SK-N-MC (cell line): Measurements from ENCODE around the gene TNNI3K.

Experiments
- DNase-seq: peaks from one replicate; pipeline ENCODE4 v3.0.0-alpha.2; 2011; ENCODE audit warnings: low read depth, low spot score
- H3K27ac ChIP-seq: fragments of 200-600 bp; sonication (generic); 2 replicates; pipeline ENCODE4 v1.5.1; 2016; ENCODE audit warnings: mixed run types
- H3K36me3 ChIP-seq: fragments of 200-600 bp; sonication (generic); 2 replicates; pipeline ENCODE4 v1.6.1; 2017; ENCODE audit warnings: antibody characterized with exemption, low read length, mixed read lengths; ENCODE audit not compliant: insufficient read depth
- H3K4me3 ChIP-seq: fragments of 200-600 bp; sonication (generic); 2 replicates; pipeline ENCODE4 v1.5.1; 2016
- H3K9ac ChIP-seq: fragments of 200-600 bp; sonication (generic); 2 replicates; pipeline ENCODE4 v1.8.0; 2017; ENCODE audit warnings: mixed run types, mixed read lengths; ENCODE audit not compliant: insufficient read length
- H3K9me3 ChIP-seq: fragments of 200-600 bp; sonication (generic); 2 replicates; pipeline ENCODE4 v1.6.1; 2017; ENCODE audit warnings: low read depth, mild to moderate bottlenecking, antibody characterized with exemption, low read length, moderate library complexity, mixed read lengths
- EZH2 ChIP-seq: fragments of 200-600 bp; sonication (generic); IDR thresholded peaks from one replicate; pipeline ENCODE4 v1.6.1; 2017; ENCODE audit warnings: antibody characterized with exemption
- FOXP2 ChIP-seq: optimal IDR thresholded peaks from 2 replicates; pipeline ENCODE3; 2011; ENCODE audit warnings: mild to moderate bottlenecking, moderate library complexity; ENCODE audit not compliant: insufficient read depth; ENCODE audit errors: extremely low read length, control extremely low read depth
- POLR2AphosphoS5 ChIP-seq: IDR thresholded peaks from 2 replicates; pipeline ENCODE4 v1.6.1; 2012; ENCODE audit warnings: mild to moderate bottlenecking, low read depth, low read length, borderline replicate concordance

The TNNI3K gene

DNA sequence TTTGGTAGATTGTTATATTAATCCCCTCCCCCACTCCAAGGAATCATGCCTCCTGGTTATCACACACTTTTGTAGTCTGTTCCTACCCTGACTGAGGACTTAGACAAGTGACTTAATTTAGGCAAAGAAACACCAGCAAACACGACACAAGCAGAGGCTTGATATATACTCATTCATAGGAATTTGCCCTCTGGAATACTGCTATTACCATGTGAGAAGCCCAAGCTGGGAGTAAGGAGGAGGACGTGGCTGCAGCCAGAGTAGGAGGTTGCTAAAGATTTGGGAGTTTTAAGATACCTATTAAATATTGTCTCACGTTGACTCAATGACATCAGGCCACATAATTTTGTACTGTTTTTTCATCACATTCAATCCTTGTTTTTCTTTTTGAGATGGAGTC lies 177.1 kb downstream of the TNNI3K start:
- Histone ChIP-seq H3K27ac (no peak overlapping the region), H3K36me3 (no peaks in the 10 kb centered on the region), H3K9ac (no peak overlapping the region), H3K4me3 (no peak overlapping the region), H3K9me3 (no peaks in the 10 kb centered on the region)
- no peak for TF ChIP-seq POLR2AphosphoS5
- TF ChIP-seq FOXP2: no peak
- no peak for TF ChIP-seq EZH2
- no peak for DNase-seq

DNA sequence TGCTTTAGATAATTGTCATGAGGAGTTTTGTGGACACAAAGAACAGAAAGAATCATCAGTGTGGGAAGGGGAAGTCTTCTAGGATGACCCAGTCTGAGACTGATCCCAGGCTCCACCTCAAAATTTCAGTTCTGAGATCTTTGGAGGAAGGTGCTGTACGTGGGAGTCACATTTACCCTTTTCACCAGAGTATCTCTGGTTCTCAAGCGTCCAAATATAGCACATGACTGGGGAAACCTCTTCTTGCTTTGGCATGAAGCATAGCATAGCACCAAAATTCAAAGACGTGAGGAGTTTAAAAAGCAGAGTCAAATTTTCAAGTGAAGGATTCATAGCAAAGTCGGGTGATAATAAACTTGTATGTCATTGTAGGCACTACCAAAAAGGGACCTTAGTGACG lies 180.7 kb downstream of the TNNI3K start:
- Histone ChIP-seq H3K36me3 (no peaks in the 10 kb centered on the region), H3K9me3 (no peaks in the 10 kb centered on the region), H3K9ac (no peak overlapping the region), H3K4me3 (no peak overlapping the region), H3K27ac (no peak overlapping the region)
- DNase-seq: no peak
- TF ChIP-seq EZH2 (no peak), POLR2AphosphoS5 (no peak), FOXP2 (no peak)

DNA sequence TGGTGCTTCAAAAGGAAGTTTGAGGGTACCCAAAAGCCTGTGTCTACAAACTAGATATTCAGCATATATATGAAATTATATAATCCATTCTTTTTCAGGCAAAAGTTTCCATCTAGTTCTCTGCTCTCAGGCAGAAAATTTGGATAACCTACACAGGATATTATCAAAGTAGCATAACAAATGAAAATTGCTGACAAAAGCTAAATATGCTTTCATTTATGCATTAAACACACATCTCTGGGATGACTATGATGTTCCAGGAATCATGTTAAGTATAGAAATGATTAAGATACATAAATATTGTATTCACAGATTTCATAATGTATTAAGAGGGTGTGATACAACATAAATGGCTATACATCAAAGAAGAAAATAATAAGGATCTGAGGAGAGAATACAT lies 184.4 kb downstream of the TNNI3K start:
- no peak overlapping the region for H3K27ac ChIP-seq
- H3K4me3 ChIP-seq: no peak overlapping the region
- no peak overlapping the region for H3K9ac ChIP-seq
- H3K9me3 ChIP-seq: no peaks in the 10 kb centered on the region
- no peak for DNase-seq
- no peaks in the 10 kb centered on the region for H3K36me3 ChIP-seq
- TF ChIP-seq FOXP2 (no peak), EZH2 (no peak), POLR2AphosphoS5 (no peak)

DNA sequence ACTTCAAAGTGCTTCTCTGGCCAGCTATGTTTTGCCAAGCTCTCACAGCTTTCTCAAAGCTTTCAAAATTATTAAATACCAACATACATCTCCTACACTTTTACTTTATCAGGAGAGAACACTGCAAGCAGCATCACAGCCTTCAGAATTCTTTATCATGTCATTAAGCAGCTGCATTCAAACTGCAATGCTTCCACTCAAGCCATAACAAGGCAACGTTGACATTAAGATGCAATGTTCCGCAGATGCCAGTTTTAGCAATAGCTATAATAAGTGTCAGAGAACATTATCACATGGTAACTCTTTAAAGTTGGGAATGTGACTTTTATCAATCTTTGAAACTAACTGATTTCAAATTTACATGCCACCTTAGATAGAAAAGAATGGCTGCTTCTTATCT lies 185.3 kb downstream of the TNNI3K start:
- Histone ChIP-seq H3K4me3 (no peak overlapping the region), H3K9ac (no peak overlapping the region), H3K9me3 (no peaks in the 10 kb centered on the region), H3K36me3 (no peaks in the 10 kb centered on the region), H3K27ac (no peak overlapping the region)
- no peak for DNase-seq
- TF ChIP-seq EZH2 (no peak), FOXP2 (no peak), POLR2AphosphoS5 (no peak)

DNA sequence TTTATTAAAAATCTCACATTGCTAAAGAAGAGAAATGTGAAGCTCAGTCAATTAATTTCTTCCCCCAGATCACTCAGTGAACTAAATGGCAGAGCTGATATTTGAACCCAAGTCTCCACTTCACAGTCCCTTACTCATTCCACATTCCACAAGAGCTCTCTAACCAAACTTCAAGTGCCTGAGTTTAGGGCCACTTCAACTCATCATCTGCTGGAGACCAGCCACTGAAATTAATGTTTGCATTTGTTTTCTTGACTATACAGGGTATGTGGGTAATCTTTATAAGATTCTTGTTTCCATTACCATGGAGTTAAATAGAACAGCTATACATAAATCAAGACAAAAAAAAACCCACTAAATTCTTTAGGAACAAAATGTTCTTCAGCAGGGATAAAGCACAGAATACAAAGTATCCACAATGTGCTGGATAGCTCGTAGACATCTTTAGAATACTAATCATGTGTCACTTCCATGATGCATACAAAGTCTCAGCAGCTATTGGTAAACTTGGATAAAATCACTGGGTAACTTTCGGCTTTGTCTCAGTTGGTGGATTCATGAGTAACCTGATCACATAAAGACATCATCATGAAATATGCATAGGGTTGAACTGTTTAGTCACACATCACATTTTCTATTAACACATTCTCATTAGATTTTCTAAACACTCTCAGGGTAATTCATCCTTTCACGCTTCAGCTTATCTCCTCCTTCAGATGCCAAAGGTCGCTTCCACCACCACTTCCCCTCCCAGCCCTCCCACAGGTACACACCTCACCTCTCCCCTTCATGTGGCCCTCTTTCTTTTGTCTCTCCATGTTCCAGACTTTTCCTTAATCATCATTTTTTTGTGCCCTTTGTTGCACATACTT lies 187.5 kb downstream of the TNNI3K start:
- DNase-seq: no peak
- no peak for TF ChIP-seq EZH2
- TF ChIP-seq POLR2AphosphoS5: no peak
- TF ChIP-seq FOXP2: no peak
- H3K9me3 ChIP-seq: no peaks in the 10 kb centered on the region
- H3K4me3 ChIP-seq: no peak overlapping the region
- H3K9ac ChIP-seq: no peak overlapping the region
- H3K36me3 ChIP-seq: no peaks in the 10 kb centered on the region
- H3K27ac ChIP-seq: no peak overlapping the region

DNA sequence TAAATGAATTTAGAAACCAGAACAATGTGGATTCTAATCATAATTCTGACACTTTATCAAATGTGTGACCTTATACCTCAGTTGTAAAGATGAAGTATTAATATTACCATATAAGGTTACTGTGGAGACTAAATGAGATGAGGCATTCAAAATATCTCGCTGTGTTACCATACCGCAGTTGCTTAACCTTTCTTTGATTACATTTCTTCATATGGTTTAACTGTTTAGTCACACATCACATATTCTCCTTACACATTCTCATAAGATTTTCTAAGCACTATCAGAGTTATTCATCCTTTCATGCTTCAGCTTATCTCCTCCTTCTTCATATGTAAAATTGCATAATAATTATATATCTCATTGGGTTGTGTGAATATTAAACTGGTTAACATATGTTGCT lies 188.3 kb downstream of the TNNI3K start:
- H3K4me3 ChIP-seq: no peak overlapping the region
- TF ChIP-seq EZH2 (no peak), POLR2AphosphoS5 (no peak), FOXP2 (no peak)
- H3K9ac ChIP-seq: no peak overlapping the region
- no peak overlapping the region for H3K27ac ChIP-seq
- no peaks in the 10 kb centered on the region for H3K9me3 ChIP-seq
- DNase-seq: no peak
- no peaks in the 10 kb centered on the region for H3K36me3 ChIP-seq

DNA sequence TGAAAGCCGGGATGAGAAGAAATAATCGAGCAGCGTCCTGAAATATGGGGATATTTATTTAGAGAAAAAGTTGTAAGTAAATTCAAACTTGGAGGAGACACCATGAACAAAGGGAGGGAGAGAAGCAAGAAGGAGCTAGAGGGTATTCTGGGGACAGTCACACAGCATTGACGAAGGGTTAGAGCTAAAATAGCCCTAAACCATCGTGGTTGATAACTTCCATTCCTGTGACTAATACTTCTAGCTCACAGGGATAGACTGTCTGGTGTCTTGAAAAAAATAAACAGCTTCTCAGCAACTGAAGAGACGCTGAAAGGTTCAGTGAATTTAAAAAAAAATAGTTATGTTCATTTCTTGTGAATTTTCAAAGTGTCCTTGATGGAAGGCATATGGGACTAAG lies 190.5 kb downstream of the TNNI3K start:
- DNase-seq: no peak
- Histone ChIP-seq H3K9ac (no peak overlapping the region), H3K9me3 (no peaks in the 10 kb centered on the region), H3K36me3 (no peaks in the 10 kb centered on the region), H3K27ac (no peak overlapping the region), H3K4me3 (no peak overlapping the region)
- TF ChIP-seq EZH2 (no peak), POLR2AphosphoS5 (no peak), FOXP2 (no peak)

DNA sequence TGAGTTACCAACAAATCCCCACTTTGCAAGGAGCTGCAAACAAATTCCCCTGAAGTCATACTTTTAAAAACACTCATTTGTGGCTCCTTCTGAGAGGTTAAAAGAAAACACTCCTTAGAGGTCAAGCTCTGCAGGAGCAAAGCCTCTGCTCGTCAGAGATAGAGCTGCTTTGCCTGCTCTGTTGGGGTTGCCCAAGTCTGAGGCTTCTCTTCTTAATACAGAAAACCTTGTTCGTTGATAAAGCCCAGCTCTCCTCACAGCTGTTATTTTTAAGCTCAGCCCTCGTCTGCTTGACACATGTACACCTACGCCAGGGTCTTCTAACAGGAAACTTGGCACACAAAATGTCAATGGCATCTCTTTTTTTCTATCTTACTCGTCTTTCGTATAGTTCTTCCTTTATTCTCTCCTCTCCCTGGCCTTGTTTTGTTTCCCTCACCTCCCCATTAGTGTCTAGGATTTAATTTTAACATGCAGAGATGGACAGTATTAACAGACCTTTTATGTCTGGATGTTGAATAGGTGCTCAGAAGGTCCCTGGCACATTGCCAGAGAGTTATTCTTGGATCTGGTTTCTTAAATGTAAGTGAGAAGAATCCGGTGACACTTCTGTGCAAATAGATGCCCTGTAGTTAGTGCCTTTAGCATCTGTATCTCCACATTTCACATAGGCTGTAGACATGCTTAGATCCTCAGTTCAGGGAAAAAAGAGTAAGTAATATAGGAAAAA lies 191.2 kb downstream of the TNNI3K start:
- H3K9me3 ChIP-seq: no peaks in the 10 kb centered on the region
- H3K36me3 ChIP-seq: no peaks in the 10 kb centered on the region
- DNase-seq: no peak
- H3K9ac ChIP-seq: no peak overlapping the region
- TF ChIP-seq POLR2AphosphoS5 (no peak), EZH2 (no peak), FOXP2 (no peak)
- H3K4me3 ChIP-seq: no peak overlapping the region
- H3K27ac ChIP-seq: no peak overlapping the region
